ENCODE results near the gene ZNF132. TPM values are rescaled to one million over a fixed set of nuclear protein-coding genes. Genes with fewer than 3 reads are reported as not detected.

ZNF132 gene
- total RNA-seq, 1 experiment from 2014 or later = not detected

DNA sequence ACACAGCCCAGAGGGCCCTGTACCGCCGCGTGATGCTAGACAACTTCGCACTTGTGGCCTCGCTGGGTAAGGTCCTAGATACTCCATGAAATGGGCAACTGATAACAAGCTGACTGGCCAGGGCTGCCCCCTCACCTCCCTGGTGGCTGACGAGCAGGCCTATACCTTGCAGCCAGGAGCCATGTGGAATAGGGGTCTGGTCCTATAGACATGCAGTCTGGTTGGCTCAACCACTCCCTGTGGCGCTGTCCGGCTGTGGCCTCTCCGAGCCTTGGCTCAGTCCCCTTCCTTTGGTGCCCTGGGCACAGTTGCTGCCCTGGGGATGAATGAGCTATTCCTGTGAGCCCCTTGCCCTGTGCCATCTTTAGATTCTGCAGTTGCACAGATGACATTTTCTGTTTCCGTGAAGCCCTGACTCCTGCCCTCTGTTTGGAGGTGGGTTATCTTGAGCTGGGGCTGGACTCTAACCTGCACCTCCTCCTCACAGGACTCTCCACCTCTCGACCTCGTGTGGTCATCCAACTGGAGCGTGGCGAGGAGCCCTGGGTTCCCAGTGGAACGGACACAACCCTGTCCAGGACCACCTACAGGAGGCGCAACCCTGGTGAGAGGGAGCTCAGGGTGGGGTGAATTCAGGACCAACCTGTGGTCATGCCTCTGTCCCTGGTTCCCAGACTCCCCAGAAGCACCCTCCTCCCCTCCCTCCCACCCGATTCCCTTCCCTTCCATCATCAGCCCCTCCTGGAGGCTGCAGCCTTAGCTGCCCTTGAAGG, 29.5 kb upstream of the ZNF132 start:
- H3K9me3 Mint-ChIP-seq (ENCODE audit: low read depth, unreplicated experiment) = no peaks in the 10 kb centered on the region

DNA sequence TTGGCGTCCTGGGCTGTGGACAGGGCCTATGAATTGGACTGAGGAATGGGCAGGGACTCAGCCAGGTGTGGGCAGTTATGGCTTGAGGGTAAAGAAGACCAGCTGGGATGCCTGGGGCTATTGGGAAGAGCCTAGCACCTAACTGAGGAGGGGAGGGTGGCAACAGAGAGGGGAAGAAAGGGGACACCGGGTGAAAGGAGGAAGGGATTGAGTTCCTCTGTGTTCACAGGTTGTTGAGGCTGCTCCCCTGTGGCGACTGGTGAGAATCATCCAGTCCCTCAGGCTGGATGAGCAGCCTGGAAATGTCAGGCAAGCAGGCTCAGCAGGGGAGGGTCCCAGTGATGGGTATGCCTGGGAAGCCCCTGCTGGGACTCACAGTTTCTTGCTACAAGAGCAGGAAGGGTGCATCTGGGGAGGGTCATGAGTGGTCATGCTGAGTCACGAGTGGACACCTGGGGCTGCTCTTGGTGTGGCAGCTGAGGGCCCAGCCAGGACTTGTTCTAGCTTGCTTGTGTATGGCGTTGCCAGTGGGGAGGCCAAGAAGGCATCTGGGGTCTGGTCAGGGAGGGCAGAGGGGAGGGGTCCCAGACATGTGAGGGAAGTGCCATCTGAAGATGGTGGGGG, 28.4 kb upstream of the ZNF132 start:
- Mint-ChIP-seq H3K36me3 (ENCODE audit: insufficient read depth, unreplicated experiment) (peaks cover 50% of the 10 kb centered on the region), H3K27ac (ENCODE audit: unreplicated experiment) (peak overlapping the region; percentile 38), H3K4me3 (ENCODE audit: low read depth, unreplicated experiment) (peak overlapping the region; percentile 80), H3K9me3 (ENCODE audit: low read depth, unreplicated experiment) (no peaks in the 10 kb centered on the region), H3K27me3 (ENCODE audit: unreplicated experiment) (no peaks in the 10 kb centered on the region), H3K4me1 (ENCODE audit: low read depth, unreplicated experiment) (peaks cover 14% of the 10 kb centered on the region)
- DNase-seq = no peak
- CTCF ChIA-PET = no interaction called here
- BruUV-seq (replicated peaks) = no TSS peak
- intact Hi-C loops (cut with micrococcal nuclease; ENCODE audit: unreplicated experiment) = no loop called here
- TF ChIP-seq, protein P1, sequence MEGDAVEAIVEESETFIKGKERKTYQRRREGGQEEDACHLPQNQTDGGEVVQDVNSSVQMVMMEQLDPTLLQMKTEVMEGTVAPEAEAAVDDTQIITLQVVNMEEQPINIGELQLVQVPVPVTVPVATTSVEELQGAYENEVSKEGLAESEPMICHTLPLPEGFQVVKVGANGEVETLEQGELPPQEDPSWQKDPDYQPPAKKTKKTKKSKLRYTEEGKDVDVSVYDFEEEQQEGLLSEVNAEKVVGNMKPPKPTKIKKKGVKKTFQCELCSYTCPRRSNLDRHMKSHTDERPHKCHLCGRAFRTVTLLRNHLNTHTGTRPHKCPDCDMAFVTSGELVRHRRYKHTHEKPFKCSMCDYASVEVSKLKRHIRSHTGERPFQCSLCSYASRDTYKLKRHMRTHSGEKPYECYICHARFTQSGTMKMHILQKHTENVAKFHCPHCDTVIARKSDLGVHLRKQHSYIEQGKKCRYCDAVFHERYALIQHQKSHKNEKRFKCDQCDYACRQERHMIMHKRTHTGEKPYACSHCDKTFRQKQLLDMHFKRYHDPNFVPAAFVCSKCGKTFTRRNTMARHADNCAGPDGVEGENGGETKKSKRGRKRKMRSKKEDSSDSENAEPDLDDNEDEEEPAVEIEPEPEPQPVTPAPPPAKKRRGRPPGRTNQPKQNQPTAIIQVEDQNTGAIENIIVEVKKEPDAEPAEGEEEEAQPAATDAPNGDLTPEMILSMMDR (IDR thresholded peaks at IDR 0.05; ENCODE audit: unreplicated experiment) = no peak

More for the DNA sequence above, 29.5 kb upstream of the ZNF132 start:
- no peak overlapping the region for H3K4me3 Mint-ChIP-seq (ENCODE audit: low read depth, unreplicated experiment)
- peaks cover 60% of the 10 kb centered on the region for H3K36me3 Mint-ChIP-seq (ENCODE audit: insufficient read depth, unreplicated experiment)
- intact Hi-C loops (cut with micrococcal nuclease; ENCODE audit: unreplicated experiment) = no loop called here
- H3K4me1 Mint-ChIP-seq (ENCODE audit: low read depth, unreplicated experiment) = peaks cover 14% of the 10 kb centered on the region
- H3K27me3 Mint-ChIP-seq (ENCODE audit: unreplicated experiment) = no peaks in the 10 kb centered on the region
- CTCF ChIA-PET = no interaction called here
- TF ChIP-seq, protein P1 (IDR thresholded peaks at IDR 0.05; ENCODE audit: unreplicated experiment) = no peak
- BruUV-seq (replicated peaks) = no TSS peak
- no peak for DNase-seq
- H3K27ac Mint-ChIP-seq (ENCODE audit: unreplicated experiment) = no peak overlapping the region

DNA sequence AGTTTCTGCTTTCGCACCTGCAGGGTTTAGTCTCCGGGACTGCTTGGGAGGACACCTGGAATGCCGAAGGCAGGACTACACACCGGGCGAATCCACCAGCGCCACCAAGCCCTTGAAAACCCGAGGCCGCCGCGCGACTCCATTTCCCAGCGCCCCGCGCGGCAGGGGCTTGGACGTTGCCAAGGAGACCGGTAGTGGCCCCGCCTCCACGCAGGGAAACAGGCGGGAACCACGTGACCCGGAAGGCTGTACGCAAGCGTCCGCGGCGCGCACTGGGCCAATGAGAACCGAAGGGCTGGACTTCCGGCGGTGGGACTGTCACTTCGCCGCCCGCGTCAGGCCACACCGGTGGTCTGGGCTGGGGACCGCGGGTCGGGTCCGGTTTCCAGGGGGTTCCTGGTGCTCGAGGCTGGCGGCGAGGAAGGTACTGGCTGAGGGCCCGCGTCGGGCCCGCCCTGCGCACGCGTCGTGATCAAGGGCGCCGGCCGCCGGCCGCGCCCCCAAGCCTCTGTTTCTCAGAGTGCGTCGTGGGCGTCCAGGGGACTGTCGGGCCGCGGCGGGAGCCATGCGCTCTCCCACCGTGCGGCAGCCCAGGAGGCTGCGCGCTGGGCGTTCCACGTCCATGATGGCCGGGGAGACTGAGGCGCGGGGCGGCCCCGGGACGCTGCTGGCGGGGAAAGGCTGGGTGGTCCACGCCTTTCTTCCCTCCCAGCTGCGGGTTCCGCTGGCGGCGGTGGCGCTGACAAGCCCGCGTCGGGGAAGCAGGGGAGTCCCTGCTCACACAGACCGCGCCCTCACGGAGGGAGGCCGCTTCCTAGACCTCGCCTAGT, 27.0 kb upstream of the ZNF132 start, which contains the start of gene ZNF324:
Gene ZNF324 (plus strand): TSS at position 321 of the 830 bp plus-strand sequence. CDS start 2,106 bp downstream, outside the sequence.
- DNase-seq = peak; percentile 99
- Mint-ChIP-seq H3K4me1 (ENCODE audit: low read depth, unreplicated experiment) (peaks cover 14% of the 10 kb centered on the region), H3K27me3 (ENCODE audit: unreplicated experiment) (no peaks in the 10 kb centered on the region), H3K4me3 (ENCODE audit: low read depth, unreplicated experiment) (peak within 1 kb of the TSS; percentile 80), H3K36me3 (ENCODE audit: insufficient read depth, unreplicated experiment) (peaks cover 37% of the 10 kb centered on the region), H3K9me3 (ENCODE audit: low read depth, unreplicated experiment) (no peaks in the 10 kb centered on the region), H3K27ac (ENCODE audit: unreplicated experiment) (peak within 1 kb of the TSS; percentile 52)
- CTCF ChIA-PET = interaction anchor here (0.9 kb wide), 1 partner anchor 15 kb away, joined by 3 read pairs; no protein-coding TSS in a partner anchor
- BruUV-seq (replicated peaks) = no TSS peak
- intact Hi-C loops (cut with micrococcal nuclease; ENCODE audit: unreplicated experiment) = no loop called here
- TF ChIP-seq, protein P1 (IDR thresholded peaks at IDR 0.05; ENCODE audit: unreplicated experiment) = no peak

DNA sequence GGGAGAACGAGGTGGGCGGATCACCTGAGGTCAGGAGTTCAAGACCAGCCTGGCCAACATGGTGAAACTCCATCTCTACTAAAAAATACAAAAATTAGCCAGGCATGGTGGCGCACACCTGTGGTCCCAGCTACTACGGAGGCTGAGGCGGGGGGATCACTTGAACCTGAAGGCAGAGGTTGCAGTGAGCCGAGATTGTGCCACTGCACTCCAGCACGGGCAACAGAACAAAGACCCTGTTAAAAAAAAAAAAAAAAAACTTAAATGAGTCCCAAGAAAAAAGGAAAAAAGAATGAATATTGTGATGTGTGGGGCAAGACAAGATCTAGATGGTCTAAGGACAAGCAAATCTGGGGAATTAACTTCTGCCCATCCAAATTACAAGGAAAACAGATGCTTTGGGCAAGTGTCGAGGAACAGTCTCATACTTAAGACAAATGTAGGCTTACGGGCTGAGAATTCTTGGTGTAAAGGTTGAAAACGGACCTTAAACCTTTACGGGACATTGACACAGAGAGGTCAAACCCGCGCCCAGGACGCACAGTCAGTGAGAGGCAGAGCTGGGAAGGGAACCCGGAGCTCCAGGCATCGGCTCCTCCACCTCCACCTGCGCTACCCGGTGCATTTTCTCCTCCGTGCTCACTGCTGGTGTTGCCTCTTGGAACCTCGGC, 26.3 kb upstream of the ZNF132 start:
- H3K27me3 Mint-ChIP-seq (ENCODE audit: unreplicated experiment) = no peaks in the 10 kb centered on the region
- peaks cover 14% of the 10 kb centered on the region for H3K4me1 Mint-ChIP-seq (ENCODE audit: low read depth, unreplicated experiment)
- no peak for DNase-seq
- intact Hi-C loops (cut with micrococcal nuclease; ENCODE audit: unreplicated experiment) = no loop called here
- CTCF ChIA-PET = interaction anchor here (0.5 to 0.6 kb wide), 2 partner anchors 58 to 280 kb away, joined by 3 read pairs; partner anchors contain the start of gene ZNF584
- peak overlapping the region; percentile 80 for H3K4me3 Mint-ChIP-seq (ENCODE audit: low read depth, unreplicated experiment)
- peaks cover 33% of the 10 kb centered on the region for H3K36me3 Mint-ChIP-seq (ENCODE audit: insufficient read depth, unreplicated experiment)
- no peaks in the 10 kb centered on the region for H3K9me3 Mint-ChIP-seq (ENCODE audit: low read depth, unreplicated experiment)
- no TSS peak for BruUV-seq (replicated peaks)
- TF ChIP-seq, protein P1 (IDR thresholded peaks at IDR 0.05; ENCODE audit: unreplicated experiment) = no peak
- H3K27ac Mint-ChIP-seq (ENCODE audit: unreplicated experiment) = peak overlapping the region; percentile 52
